ENCODE data around the gene HIC2.
"Not testable (repeated sequence)": the region's sequence is repeated elsewhere in the genome, so short reads cannot be mapped to it uniquely, and the experiment has no call there.

HIC2 gene

GRCh38 chr22:21435998-21436810, 19.0 kb downstream of the HIC2 start:
- not testable (repeated sequence) for H3K36me3 ChIP-seq (ENCODE audit: control insufficient read depth in 5 of 5, insufficient read depth in 5 of 5, low read length in 5 of 5); H3K27ac ChIP-seq (ENCODE audit: low read depth, low read length); H3K9ac ChIP-seq (ENCODE audit: low read length in 5 of 5); H3K27me3 ChIP-seq (ENCODE audit: control insufficient read depth in 5 of 5, insufficient read depth in 4 of 5, low read length in 5 of 5); H3K4me3 ChIP-seq (ENCODE audit: low read depth in 1 of 5, low read length in 5 of 5); H3K9me3 ChIP-seq (ENCODE audit: control insufficient read depth in 5 of 5, low read length in 5 of 5); H3K4me1 ChIP-seq (ENCODE audit: control insufficient read depth in 5 of 5, insufficient read depth in 5 of 5, low read length in 5 of 5)

- not testable (repeated sequence) for H3K27ac ChIP-seq (ENCODE audit: low read depth, low read length); H3K4me3 ChIP-seq (ENCODE audit: low read depth in 1 of 5, low read length in 5 of 5); H3K27me3 ChIP-seq (ENCODE audit: control insufficient read depth in 5 of 5, insufficient read depth in 4 of 5, low read length in 5 of 5); H3K4me1 ChIP-seq (ENCODE audit: control insufficient read depth in 5 of 5, insufficient read depth in 5 of 5, low read length in 5 of 5); H3K9me3 ChIP-seq (ENCODE audit: control insufficient read depth in 5 of 5, low read length in 5 of 5); H3K9ac ChIP-seq (ENCODE audit: low read length in 5 of 5); H3K36me3 ChIP-seq (ENCODE audit: control insufficient read depth in 5 of 5, insufficient read depth in 5 of 5, low read length in 5 of 5)
Measured at GRCh38 chr22:21438013-21438412, 20.8 kb downstream of the HIC2 start.

- not testable (repeated sequence) for H3K9ac ChIP-seq (ENCODE audit: low read length in 5 of 5); H3K9me3 ChIP-seq (ENCODE audit: control insufficient read depth in 5 of 5, low read length in 5 of 5); H3K27ac ChIP-seq (ENCODE audit: low read depth, low read length); H3K4me1 ChIP-seq (ENCODE audit: control insufficient read depth in 5 of 5, insufficient read depth in 5 of 5, low read length in 5 of 5); H3K4me3 ChIP-seq (ENCODE audit: low read depth in 1 of 5, low read length in 5 of 5); H3K27me3 ChIP-seq (ENCODE audit: control insufficient read depth in 5 of 5, insufficient read depth in 4 of 5, low read length in 5 of 5)
- peaks cover 0 to 23% (median 12%) of the 10 kb centered on the region in 5 donors for H3K36me3 ChIP-seq (ENCODE audit: control insufficient read depth in 5 of 5, insufficient read depth in 5 of 5, low read length in 5 of 5)
Measured at GRCh38 chr22:21440018-21440636, 23.0 kb downstream of the HIC2 start.

GRCh38 chr22:21440676-21441075, 23.5 kb downstream of the HIC2 start:
- H3K27ac ChIP-seq (ENCODE audit: low read depth, low read length); H3K9ac ChIP-seq (ENCODE audit: low read length in 5 of 5); H3K4me1 ChIP-seq (ENCODE audit: control insufficient read depth in 5 of 5, insufficient read depth in 5 of 5, low read length in 5 of 5); H3K4me3 ChIP-seq (ENCODE audit: low read depth in 1 of 5, low read length in 5 of 5); H3K9me3 ChIP-seq (ENCODE audit: control insufficient read depth in 5 of 5, low read length in 5 of 5); H3K27me3 ChIP-seq (ENCODE audit: control insufficient read depth in 5 of 5, insufficient read depth in 4 of 5, low read length in 5 of 5): not testable (repeated sequence)
- peaks cover 0 to 29% (median 17%) of the 10 kb centered on the region in 5 donors for H3K36me3 ChIP-seq (ENCODE audit: control insufficient read depth in 5 of 5, insufficient read depth in 5 of 5, low read length in 5 of 5)

- H3K4me1 ChIP-seq (ENCODE audit: control insufficient read depth in 5 of 5, insufficient read depth in 5 of 5, low read length in 5 of 5); H3K4me3 ChIP-seq (ENCODE audit: low read depth in 1 of 5, low read length in 5 of 5); H3K27ac ChIP-seq (ENCODE audit: low read depth, low read length); H3K27me3 ChIP-seq (ENCODE audit: control insufficient read depth in 5 of 5, insufficient read depth in 4 of 5, low read length in 5 of 5); H3K9me3 ChIP-seq (ENCODE audit: control insufficient read depth in 5 of 5, low read length in 5 of 5); H3K9ac ChIP-seq (ENCODE audit: low read length in 5 of 5): not testable (repeated sequence)
- H3K36me3 ChIP-seq (ENCODE audit: control insufficient read depth in 5 of 5, insufficient read depth in 5 of 5, low read length in 5 of 5), result peaks cover 0 to 34% (median 22%) of the 10 kb centered on the region in 5 donors
Measured at GRCh38 chr22:21441170-21441569, 24.0 kb downstream of the HIC2 start.

- H3K36me3 ChIP-seq (ENCODE audit: control insufficient read depth in 5 of 5, insufficient read depth in 5 of 5, low read length in 5 of 5), result peaks cover 0 to 43% (median 30%) of the 10 kb centered on the region in 5 donors
- H3K27ac ChIP-seq (ENCODE audit: low read depth, low read length); H3K9me3 ChIP-seq (ENCODE audit: control insufficient read depth in 5 of 5, low read length in 5 of 5); H3K4me1 ChIP-seq (ENCODE audit: control insufficient read depth in 5 of 5, insufficient read depth in 5 of 5, low read length in 5 of 5); H3K4me3 ChIP-seq (ENCODE audit: low read depth in 1 of 5, low read length in 5 of 5); H3K27me3 ChIP-seq (ENCODE audit: control insufficient read depth in 5 of 5, insufficient read depth in 4 of 5, low read length in 5 of 5); H3K9ac ChIP-seq (ENCODE audit: low read length in 5 of 5): not testable (repeated sequence)
Measured at GRCh38 chr22:21442123-21442522, 25.0 kb downstream of the HIC2 start.

- not testable (repeated sequence) for H3K9ac ChIP-seq (ENCODE audit: low read length in 5 of 5); H3K4me1 ChIP-seq (ENCODE audit: control insufficient read depth in 5 of 5, insufficient read depth in 5 of 5, low read length in 5 of 5); H3K4me3 ChIP-seq (ENCODE audit: low read depth in 1 of 5, low read length in 5 of 5); H3K9me3 ChIP-seq (ENCODE audit: control insufficient read depth in 5 of 5, low read length in 5 of 5); H3K27ac ChIP-seq (ENCODE audit: low read depth, low read length); H3K27me3 ChIP-seq (ENCODE audit: control insufficient read depth in 5 of 5, insufficient read depth in 4 of 5, low read length in 5 of 5)
- H3K36me3 ChIP-seq (ENCODE audit: control insufficient read depth in 5 of 5, insufficient read depth in 5 of 5, low read length in 5 of 5), result peaks cover 0 to 46% (median 30%) of the 10 kb centered on the region in 5 donors
Measured at GRCh38 chr22:21442646-21443045, 25.5 kb downstream of the HIC2 start.

- H3K4me1 ChIP-seq (ENCODE audit: control insufficient read depth in 5 of 5, insufficient read depth in 5 of 5, low read length in 5 of 5), result no peaks in the 10 kb centered on the region
- H3K9me3 ChIP-seq (ENCODE audit: control insufficient read depth in 5 of 5, low read length in 5 of 5), result no peaks in the 10 kb centered on the region
- H3K4me3 ChIP-seq (ENCODE audit: low read depth in 1 of 5, low read length in 5 of 5), result no peak overlapping the region
- H3K27me3 ChIP-seq (ENCODE audit: control insufficient read depth in 5 of 5, insufficient read depth in 4 of 5, low read length in 5 of 5), result no peaks in the 10 kb centered on the region
- H3K27ac ChIP-seq (ENCODE audit: low read depth, low read length), result no peak overlapping the region
- no peak overlapping the region for H3K9ac ChIP-seq (ENCODE audit: low read length in 5 of 5)
- peaks cover 0 to 50% (median 30%) of the 10 kb centered on the region in 5 donors for H3K36me3 ChIP-seq (ENCODE audit: control insufficient read depth in 5 of 5, insufficient read depth in 5 of 5, low read length in 5 of 5)
Measured at GRCh38 chr22:21443057-21443734, 26.0 kb downstream of the HIC2 start.

- no peaks in the 10 kb centered on the region for H3K4me1 ChIP-seq (ENCODE audit: control insufficient read depth in 5 of 5, insufficient read depth in 5 of 5, low read length in 5 of 5)
- H3K36me3 ChIP-seq (ENCODE audit: control insufficient read depth in 5 of 5, insufficient read depth in 5 of 5, low read length in 5 of 5), result peaks cover 0 to 55% (median 30%) of the 10 kb centered on the region in 5 donors
- H3K27ac ChIP-seq (ENCODE audit: low read depth, low read length), result no peak overlapping the region
- H3K27me3 ChIP-seq (ENCODE audit: control insufficient read depth in 5 of 5, insufficient read depth in 4 of 5, low read length in 5 of 5), result no peaks in the 10 kb centered on the region
- no peaks in the 10 kb centered on the region for H3K9me3 ChIP-seq (ENCODE audit: control insufficient read depth in 5 of 5, low read length in 5 of 5)
- H3K4me3 ChIP-seq (ENCODE audit: low read depth in 1 of 5, low read length in 5 of 5), result no peak overlapping the region
- no peak overlapping the region for H3K9ac ChIP-seq (ENCODE audit: low read length in 5 of 5)
Measured at GRCh38 chr22:21443735-21444421, 26.7 kb downstream of the HIC2 start.

Data from subcutaneous abdominal adipose tissue (tissue), 5 donors.